HG03521 (cell line): Measurements from ENCODE around the gene PUS10.
"Not testable (repeated sequence)": the region's sequence is repeated elsewhere in the genome, so short reads cannot be mapped to it uniquely, and the experiment has no call there.

Source experiments
- ATAC-seq: cut with Tn5 transposase; IDR thresholded peaks from one replicate; pipeline ENCODE4 v1.9.1; 2021; ENCODE audit warnings: mild to moderate bottlenecking, moderate library complexity; ENCODE audit not compliant: unreplicated experiment

Gene PUS10

GRCh38 chr2:60936757-60937156 is 81.3 kb downstream of the PUS10 start:
- ATAC-seq: no peak

- ATAC-seq: no peak
These were observed 83.8 kb downstream of the PUS10 start for GRCh38 chr2:60934165-60934722.

DNA sequence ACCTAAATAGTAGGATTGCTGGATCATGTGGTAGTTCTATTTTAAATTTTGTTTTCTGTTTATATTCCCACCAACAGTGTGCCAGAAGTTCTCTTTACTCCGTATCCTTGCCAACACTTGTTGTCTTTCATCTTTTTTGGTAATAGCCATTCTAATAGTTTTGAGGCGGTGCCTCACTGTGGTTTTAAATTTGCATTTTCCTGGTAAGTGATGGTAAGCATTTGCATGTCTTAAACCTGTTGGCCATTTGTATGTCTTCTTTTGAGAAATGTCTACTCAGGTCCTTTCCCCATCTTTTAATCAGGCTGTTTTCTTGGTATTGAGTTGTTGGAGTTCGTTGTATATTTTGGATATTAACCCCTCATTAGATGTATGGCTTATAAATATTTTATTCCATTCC is 85.1 kb downstream of the PUS10 start:
- ATAC-seq: no peak

- not testable (repeated sequence) for ATAC-seq
These were observed 86.0 kb downstream of the PUS10 start for GRCh38 chr2:60932061-60932460.

GRCh38 chr2:60926741-60927552 is 91.1 kb downstream of the PUS10 start:
- no peak for ATAC-seq

GRCh38 chr2:60925994-60926740 is 91.9 kb downstream of the PUS10 start:
- ATAC-seq: no peak

- no peak for ATAC-seq
These were observed 110.7 kb downstream of the PUS10 start for GRCh38 chr2:60907329-60907728.

GRCh38 chr2:60906395-60906794 is 111.7 kb downstream of the PUS10 start:
- ATAC-seq: no peak

DNA sequence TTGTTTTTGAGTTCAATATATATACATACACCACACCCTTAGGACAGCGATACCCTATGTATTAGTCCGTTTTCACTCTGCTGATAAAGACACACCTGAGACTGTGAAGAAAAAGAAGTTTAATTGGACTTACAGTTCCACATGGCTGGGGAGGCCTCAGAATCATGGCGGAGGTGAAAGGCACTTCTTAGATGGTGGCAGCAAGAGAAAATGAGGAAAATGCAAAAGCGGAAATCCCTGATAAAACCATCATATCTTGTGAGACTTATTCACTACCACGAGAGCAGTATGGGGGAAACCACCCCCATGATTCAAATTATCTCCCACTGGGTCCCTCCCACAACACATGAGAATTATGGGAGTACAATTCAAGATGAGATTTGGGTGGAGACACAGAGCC is 112.2 kb downstream of the PUS10 start:
- ATAC-seq: not testable (repeated sequence)

GRCh38 chr2:60901296-60901695 is 116.8 kb downstream of the PUS10 start:
- ATAC-seq: not testable (repeated sequence)

GRCh38 chr2:60899892-60900249 is 118.2 kb downstream of the PUS10 start:
- ATAC-seq: no peak

GRCh38 chr2:60899230-60899891 is 118.7 kb downstream of the PUS10 start:
- ATAC-seq: no peak

DNA sequence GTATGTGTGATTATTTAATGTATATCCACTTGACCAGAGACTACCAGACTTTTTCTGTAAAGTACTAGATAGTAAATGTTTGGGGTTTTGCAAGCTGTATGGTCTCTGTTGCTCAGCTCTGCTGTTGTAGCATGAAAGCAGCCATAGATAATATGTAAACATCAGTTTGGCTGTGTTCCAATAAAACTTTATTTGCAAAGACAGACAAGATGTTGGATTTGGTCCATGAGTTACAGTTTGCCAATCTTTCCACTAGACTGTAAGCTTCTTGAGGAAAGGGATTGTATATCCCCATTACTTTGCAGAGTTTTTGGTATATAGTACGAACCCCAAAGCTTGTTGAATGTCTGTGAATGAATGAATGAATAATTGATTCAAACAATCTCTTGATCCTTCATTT is 119.5 kb downstream of the PUS10 start:
- no peak for ATAC-seq
